ENCODE data around the gene HPS6. TPM values are rescaled to one million over a fixed set of nuclear protein-coding genes. Genes with fewer than 3 reads are reported as not detected.
"Not testable (repeated sequence)": the region's sequence is repeated elsewhere in the genome, so short reads cannot be mapped to it uniquely, and the experiment has no call there.

HPS6 gene
- polyA plus RNA-seq, 1 experiment, result 11.8 TPM

DNA sequence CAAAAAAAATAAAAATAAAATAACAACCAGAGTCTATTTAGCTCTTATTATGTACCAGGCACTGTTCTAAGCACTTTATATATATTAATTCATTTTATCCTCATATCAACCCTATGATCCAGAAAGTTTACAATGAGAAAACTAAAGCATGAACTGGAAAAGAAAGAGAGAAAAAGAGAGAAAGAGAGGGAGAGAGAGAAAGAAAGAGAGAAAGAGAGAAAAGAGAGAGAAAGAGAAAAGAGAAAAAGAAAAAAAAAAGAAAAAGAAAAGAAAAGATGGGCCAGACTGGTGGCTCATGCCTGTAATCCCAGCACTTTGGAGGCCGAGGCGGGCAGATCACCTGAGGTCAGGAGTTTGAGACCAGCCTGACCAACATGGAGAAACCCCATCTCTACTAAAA is 19.1 kb upstream of the HPS6 start:
- no peak for DNase-seq (ENCODE audit: low read depth)
- ChIA-PET POLR2A (no interaction called here), CTCF (no interaction called here)
- no peak overlapping the region for H3K4me3 ChIP-seq (ENCODE audit: low read depth, low read length)
- H3K27me3 ChIP-seq (ENCODE audit: control insufficient read depth, insufficient read depth, low read length), result no peaks in the 10 kb centered on the region
- H3K36me3 ChIP-seq (ENCODE audit: control insufficient read depth, insufficient read depth, low read length), result no peaks in the 10 kb centered on the region
- TF ChIP-seq, protein P1, sequence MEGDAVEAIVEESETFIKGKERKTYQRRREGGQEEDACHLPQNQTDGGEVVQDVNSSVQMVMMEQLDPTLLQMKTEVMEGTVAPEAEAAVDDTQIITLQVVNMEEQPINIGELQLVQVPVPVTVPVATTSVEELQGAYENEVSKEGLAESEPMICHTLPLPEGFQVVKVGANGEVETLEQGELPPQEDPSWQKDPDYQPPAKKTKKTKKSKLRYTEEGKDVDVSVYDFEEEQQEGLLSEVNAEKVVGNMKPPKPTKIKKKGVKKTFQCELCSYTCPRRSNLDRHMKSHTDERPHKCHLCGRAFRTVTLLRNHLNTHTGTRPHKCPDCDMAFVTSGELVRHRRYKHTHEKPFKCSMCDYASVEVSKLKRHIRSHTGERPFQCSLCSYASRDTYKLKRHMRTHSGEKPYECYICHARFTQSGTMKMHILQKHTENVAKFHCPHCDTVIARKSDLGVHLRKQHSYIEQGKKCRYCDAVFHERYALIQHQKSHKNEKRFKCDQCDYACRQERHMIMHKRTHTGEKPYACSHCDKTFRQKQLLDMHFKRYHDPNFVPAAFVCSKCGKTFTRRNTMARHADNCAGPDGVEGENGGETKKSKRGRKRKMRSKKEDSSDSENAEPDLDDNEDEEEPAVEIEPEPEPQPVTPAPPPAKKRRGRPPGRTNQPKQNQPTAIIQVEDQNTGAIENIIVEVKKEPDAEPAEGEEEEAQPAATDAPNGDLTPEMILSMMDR (IDR thresholded peaks at IDR 0.05; ENCODE audit: insufficient read depth, low read depth, low read length), result no peak

DNA sequence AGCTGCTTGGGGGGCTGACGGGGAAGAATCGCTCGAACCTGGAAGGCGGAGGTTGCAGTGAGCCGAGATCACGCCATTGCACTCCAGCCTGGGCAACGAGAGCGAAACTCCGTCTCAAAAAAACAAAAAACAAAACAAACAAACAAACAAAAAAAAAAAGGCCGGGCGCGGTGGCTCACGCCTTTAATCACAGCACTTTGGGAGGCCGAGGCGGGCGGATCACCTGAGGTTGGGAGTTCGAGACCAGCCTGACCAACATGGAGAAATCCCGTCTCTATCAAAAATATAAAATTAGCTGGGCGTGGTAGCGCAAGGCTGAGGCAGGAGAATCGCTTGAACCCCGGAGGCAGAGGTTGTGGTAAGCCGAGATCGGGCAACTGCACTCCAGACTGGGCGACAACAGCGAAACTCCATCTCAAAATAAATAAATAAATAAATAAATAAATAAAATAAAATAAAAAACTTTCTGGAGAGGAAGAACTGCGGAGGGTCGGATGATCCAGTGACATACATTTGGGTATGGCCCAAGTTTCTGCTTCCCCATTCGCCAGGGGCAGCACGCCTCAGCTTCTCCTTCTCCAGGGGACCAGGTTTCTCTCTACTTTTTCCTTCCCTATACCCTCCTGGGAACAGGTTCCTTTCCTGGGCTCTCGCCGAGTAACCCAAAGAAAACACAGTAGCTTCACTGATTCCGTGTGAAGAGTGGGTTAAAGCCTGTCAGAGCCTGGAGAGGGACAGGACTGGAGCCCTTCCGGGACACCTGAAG is 10.1 kb upstream of the HPS6 start:
- peak overlapping the region; percentile 78 for H3K4me3 ChIP-seq (ENCODE audit: low read depth, low read length)
- POLR2A ChIA-PET, result interaction anchor here (1.0 kb wide), 1 partner anchor 11 kb away, joined by 3 read pairs; no protein-coding TSS in a partner anchor
- CTCF ChIA-PET, result interaction anchor here (1.3 to 1.9 kb wide), 2 partner anchors 17 to 18 kb away, joined by 3 to 6 read pairs; no protein-coding TSS in a partner anchor
- DNase-seq (ENCODE audit: low read depth); H3K36me3 ChIP-seq (ENCODE audit: control insufficient read depth, insufficient read depth, low read length); H3K27me3 ChIP-seq (ENCODE audit: control insufficient read depth, insufficient read depth, low read length): not testable (repeated sequence)

DNA sequence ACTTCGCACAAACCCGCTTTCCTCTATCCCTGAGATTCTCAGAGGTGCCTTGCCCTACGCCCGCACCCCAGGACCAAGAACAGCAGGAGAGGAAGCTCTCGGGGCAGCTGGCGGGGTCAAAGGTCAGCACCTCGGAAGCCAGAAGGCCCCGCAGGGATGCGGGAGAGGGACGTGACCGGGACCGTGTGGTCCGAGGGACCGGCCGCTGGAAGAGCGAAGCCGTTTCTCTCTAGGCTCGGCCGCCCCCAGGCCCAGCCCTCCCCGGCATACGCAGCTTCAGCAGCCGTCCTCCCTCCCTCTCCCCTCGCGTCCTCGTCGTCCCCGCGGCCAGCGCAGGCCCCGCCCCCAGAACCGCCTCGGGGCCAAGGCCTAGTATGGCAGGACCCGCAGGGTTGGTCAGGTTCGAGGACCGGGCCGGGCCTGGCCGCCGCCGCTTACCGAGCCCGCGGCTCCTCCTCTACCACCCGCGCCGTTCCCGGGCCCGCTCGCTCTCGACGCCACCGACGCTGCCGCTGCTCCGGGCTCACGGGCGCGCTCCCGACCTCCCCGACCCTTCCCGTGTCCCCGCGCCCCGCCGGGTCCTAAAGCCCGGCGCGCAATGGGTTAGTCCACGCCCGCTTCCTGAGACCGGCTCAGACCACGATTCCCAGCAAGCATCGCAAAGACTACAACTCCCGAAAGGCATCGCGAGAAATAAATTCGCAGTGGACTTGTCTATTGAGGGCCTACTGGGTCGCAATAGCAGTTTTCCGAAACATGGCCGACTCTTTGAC is 9.3 kb upstream of the HPS6 start, which contains the start of gene ARMH3:
Gene ARMH3, minus strand, starts transcription at position 527 of the 773 bp plus-strand sequence. CDS start 16,059 bp downstream, outside the sequence.
- TF ChIP-seq, protein P1 (IDR thresholded peaks at IDR 0.05; ENCODE audit: insufficient read depth, low read depth, low read length), result no peak
- DNase-seq (ENCODE audit: low read depth), result peak; percentile 91
- CTCF ChIA-PET, result interaction anchor here (1.3 to 1.9 kb wide), 2 partner anchors 16 to 17 kb away, joined by 3 to 6 read pairs; no protein-coding TSS in a partner anchor
- POLR2A ChIA-PET, result interaction anchor here (1.0 kb wide), 1 partner anchor 11 kb away, joined by 3 read pairs; no protein-coding TSS in a partner anchor
- H3K27me3 ChIP-seq (ENCODE audit: control insufficient read depth, insufficient read depth, low read length), result no peaks in the 10 kb centered on the region
- H3K4me3 ChIP-seq (ENCODE audit: low read depth, low read length), result peak within 1 kb of the TSS; percentile 78
- H3K36me3 ChIP-seq (ENCODE audit: control insufficient read depth, insufficient read depth, low read length), result no peaks in the 10 kb centered on the region

DNA sequence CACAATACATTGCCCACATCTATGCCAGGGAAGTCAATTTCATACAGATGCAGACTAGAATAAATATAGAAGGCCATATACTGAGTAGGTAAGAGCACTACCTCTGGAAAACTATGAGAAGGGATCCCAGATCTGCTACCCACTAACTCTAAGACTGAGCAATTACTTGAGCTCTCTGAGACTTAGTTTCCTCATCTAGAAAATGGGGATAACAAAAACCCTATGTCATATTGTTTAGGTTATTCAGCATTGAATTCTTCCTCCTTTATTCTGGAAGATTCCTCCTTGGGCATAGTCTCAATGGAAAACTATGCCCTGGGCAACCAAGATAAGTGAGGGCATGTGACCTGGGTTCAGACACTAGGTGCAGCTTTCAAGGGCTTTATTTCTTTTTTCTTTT is 5.2 kb upstream of the HPS6 start:
- H3K27me3 ChIP-seq (ENCODE audit: control insufficient read depth, insufficient read depth, low read length), result no peaks in the 10 kb centered on the region
- ChIA-PET POLR2A (interaction anchor here (0.6 kb wide), 1 partner anchor 138 kb away, joined by 6 read pairs; no protein-coding TSS in a partner anchor), CTCF (interaction anchor here (2.3 kb wide), 1 partner anchor 12 kb away, joined by 7 read pairs; no protein-coding TSS in a partner anchor)
- no peak overlapping the region for H3K4me3 ChIP-seq (ENCODE audit: low read depth, low read length)
- TF ChIP-seq, protein P1 (IDR thresholded peaks at IDR 0.05; ENCODE audit: insufficient read depth, low read depth, low read length), result no peak
- no peak for DNase-seq (ENCODE audit: low read depth)
- no peaks in the 10 kb centered on the region for H3K36me3 ChIP-seq (ENCODE audit: control insufficient read depth, insufficient read depth, low read length)

DNA sequence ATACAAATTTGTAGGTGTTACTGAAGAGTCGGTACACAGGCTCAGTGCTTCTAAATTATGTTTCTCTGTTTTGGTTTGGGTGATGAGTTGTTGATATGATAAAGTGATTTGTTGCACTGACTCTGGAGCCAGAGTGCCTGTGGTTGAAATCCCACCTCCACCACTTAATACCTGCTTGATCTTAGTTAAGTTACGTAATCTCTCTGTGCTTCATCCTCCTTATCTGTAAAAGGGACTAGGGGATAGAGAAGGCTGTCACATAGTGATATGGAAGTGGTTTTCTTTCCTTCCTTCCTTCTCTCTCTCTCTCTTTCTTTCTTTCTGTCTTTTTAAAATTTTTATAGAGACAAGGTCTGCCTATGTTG is 664 bp upstream of the HPS6 start:
- TF ChIP-seq, protein P1 (IDR thresholded peaks at IDR 0.05; ENCODE audit: insufficient read depth, low read depth, low read length), result no peak
- ChIA-PET POLR2A (no interaction called here), CTCF (no interaction called here)
- peaks cover 6% of the 10 kb centered on the region for H3K36me3 ChIP-seq (ENCODE audit: control insufficient read depth, insufficient read depth, low read length)
- H3K27me3 ChIP-seq (ENCODE audit: control insufficient read depth, insufficient read depth, low read length), result no peaks in the 10 kb centered on the region
- H3K4me3 ChIP-seq (ENCODE audit: low read depth, low read length), result peak overlapping the region; percentile 76; the same call in 1 of the 2 replicates
- DNase-seq (ENCODE audit: low read depth), result no peak
